ENCODE measurements around the gene JAZF1.

DNA sequence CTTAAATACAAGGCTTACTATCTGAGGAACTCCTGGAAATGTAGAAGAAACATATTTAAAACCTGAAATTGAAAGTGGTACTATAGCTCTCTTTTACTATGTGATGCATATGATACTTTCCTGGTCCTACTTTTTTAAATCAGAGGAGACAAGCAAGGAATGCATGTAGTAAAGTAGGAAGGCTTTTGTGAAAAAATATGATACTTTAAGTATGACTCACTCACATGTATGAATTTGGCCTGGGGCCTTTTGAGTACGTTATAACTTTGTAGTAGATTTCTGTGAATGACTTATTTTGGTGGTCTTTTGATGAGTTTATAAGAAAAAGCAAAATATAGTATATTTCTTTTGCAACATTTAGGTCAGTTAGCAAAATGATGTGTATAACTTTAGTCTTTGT, 386.8 kb downstream of the JAZF1 start:
- TF ChIP-seq, protein P1, sequence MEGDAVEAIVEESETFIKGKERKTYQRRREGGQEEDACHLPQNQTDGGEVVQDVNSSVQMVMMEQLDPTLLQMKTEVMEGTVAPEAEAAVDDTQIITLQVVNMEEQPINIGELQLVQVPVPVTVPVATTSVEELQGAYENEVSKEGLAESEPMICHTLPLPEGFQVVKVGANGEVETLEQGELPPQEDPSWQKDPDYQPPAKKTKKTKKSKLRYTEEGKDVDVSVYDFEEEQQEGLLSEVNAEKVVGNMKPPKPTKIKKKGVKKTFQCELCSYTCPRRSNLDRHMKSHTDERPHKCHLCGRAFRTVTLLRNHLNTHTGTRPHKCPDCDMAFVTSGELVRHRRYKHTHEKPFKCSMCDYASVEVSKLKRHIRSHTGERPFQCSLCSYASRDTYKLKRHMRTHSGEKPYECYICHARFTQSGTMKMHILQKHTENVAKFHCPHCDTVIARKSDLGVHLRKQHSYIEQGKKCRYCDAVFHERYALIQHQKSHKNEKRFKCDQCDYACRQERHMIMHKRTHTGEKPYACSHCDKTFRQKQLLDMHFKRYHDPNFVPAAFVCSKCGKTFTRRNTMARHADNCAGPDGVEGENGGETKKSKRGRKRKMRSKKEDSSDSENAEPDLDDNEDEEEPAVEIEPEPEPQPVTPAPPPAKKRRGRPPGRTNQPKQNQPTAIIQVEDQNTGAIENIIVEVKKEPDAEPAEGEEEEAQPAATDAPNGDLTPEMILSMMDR (conservative IDR thresholded peaks at IDR 0.05): no peak
- no peak for TF ChIP-seq EZH2 (IDR thresholded peaks at IDR 0.05; ENCODE audit: low read depth)

Measured in PC-9 (cell line).